ENCODE data around the gene NT5C1A. TPM values are rescaled to one million over a fixed set of nuclear protein-coding genes. Genes with fewer than 3 reads are reported as not detected.

NT5C1A gene
- total RNA-seq, result not detected in 2 replicates

GRCh38 chr1:39671793-39672550, at the start of gene NT5C1A:
Gene NT5C1A (minus strand): TSS chr1:39672107. CDS start chr1:39672038, 69 bp downstream.

DNA sequence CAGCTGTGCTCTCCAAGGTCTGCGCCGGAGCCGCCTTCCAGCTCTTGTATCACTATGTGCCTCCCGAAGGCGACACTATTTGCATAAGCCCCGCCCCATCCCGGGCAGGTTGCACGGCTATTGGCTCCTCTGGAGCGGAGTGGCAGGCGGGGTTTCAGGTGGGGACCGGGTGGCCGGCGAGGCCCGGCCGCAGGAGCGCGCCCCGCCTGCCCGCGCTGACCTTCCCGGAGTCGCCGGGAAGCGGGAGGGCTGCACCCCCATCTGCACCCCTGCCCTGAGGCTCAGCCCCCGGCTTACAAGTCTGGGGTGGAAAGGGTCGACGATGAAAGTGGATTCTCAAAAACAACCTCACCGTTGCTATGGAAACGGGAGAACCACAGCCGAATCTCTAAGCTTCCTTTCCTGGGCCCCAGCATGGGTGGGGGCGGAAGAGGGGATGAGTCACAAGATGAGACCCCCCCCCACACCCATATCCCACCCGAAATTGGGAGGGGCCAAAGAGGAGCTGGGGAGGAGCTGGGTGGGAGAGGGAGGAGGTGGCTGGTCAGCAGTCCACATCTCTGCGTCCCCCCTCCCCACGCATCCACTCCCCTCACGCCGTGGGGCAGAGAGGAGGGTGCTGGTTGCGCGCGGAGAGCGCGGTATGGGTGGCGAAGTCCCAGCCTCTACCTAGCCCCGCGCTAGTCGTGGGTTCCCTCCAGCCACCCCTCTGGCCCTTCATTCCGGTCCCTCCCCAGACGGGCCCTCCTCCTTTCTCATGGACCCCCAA, 19.7 kb upstream of the NT5C1A start, which contains the start of gene HPCAL4:
HPCAL4 (minus strand) TSS at position 51 of the 769 bp plus-strand sequence. CDS start 6,830 bp downstream, outside the sequence.

DNA sequence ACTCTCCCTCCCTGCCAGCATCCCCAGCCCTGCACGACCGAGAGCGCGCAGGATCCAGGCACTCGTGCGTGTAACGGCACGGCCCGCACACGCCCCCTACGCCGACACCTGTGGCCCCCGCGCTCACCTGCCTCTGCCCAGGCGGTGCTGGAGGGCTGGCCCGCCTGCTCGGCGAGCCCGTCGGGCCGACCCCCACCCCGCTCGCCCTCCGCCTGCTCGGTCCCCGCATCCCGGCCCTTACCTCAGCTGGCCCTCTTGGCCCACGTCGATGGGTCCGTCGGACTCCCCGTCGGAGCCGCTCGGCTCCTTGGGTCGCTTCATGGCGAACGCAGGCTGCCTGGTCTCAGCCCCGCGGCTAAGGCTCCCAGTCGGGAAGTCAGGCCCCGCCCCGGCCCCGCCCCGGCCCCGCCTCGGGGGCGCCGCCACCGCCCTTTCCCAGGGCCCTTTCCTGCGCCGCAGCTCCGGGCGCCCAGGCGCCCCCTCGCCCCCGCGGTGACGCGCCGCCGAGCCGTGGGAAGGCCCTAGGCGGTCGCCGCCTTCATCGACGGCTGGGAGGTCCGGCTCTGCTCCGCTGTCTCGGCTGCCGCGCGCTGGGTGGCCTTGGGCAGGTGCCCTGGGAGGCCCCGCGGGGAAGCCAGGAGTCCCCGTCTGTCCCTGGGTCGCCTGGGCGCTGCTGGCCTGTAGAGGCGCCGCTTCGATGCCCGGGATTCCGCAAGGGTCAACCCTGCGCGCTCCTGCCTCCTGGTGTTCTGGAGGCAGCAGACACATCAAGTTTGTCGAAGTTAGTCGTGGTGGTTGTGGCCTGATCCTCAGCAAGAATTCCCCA, 32.4 kb downstream of the NT5C1A start, which contains the start of gene HEYL:
HEYL (minus strand) TSS at position 339 of the 826 bp plus-strand sequence; CDS start at position 321, 18 bp downstream.

Other genes with a start within 250 kb of the NT5C1A start
- gene BMP8A, start 180.5 kb downstream of the NT5C1A start, total RNA-seq, result not detected in 2 replicates
- 205 and 220 TPM in 2 replicates for gene PABPC4, start 95.3 kb downstream of the NT5C1A start, total RNA-seq
- under 0.01 TPM in 1 of 2 replicates, not detected in the other for gene HEYL, start 32.5 kb downstream of the NT5C1A start, total RNA-seq
- not detected in 2 replicates for gene HPCAL4, start 19.3 kb upstream of the NT5C1A start, total RNA-seq
- gene PPIE, start 66.8 kb upstream of the NT5C1A start, total RNA-seq, result 23.5 and 25.0 TPM in 2 replicates
- 1.6 and 1.8 TPM in 2 replicates for gene OXCT2, start 99.2 kb upstream of the NT5C1A start, total RNA-seq
- under 0.01 TPM in 1 of 2 replicates, not detected in the other for gene BMP8B, start 116.8 kb upstream of the NT5C1A start, total RNA-seq
- gene TRIT1, start 211.4 kb upstream of the NT5C1A start, total RNA-seq, result 18.7 and 24.4 TPM in 2 replicates
- 0.37 TPM in 1 of 2 replicates, not detected in the other for gene MYCL, start 229.8 kb upstream of the NT5C1A start, total RNA-seq

All from subcutaneous preadipocyte (primary cell).